GM18498 (cell line): ENCODE measurements around the gene ZDHHC9.

Experiments
- ATAC-seq: cut with Tn5 transposase; IDR thresholded peaks from one replicate; pipeline ENCODE4 v1.9.1; 2021; ENCODE audit warnings: mild to moderate bottlenecking, moderate library complexity; ENCODE audit not compliant: unreplicated experiment

ZDHHC9 gene

GRCh38 chrX:129823115-129823514, 20.6 kb downstream of the ZDHHC9 start:
- ATAC-seq = no peak

DNA sequence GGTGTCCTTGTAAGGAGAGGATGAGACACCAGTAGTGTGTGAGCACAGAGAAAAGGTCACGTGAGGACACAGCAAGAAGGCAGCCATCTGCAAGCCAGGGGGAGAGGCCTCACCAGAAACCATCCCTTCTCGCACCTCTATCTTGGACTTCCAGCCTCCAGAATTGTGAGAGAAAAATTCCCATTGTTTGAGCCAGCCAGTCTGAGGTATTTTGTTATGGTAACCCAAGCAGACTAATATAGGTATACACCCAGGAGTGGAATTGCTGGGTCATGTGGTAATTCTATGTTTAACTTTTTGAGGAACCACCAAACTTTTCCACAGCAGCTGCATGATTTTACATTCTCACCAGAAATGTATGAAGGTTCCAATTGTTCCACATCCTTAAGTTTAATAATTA, 25.6 kb downstream of the ZDHHC9 start:
- no peak for ATAC-seq

- ATAC-seq = no peak
Observed at GRCh38 chrX:129813662-129814368, 29.9 kb downstream of the ZDHHC9 start.

GRCh38 chrX:129808829-129809796, 34.6 kb downstream of the ZDHHC9 start:
- ATAC-seq = no peak

- no peak for ATAC-seq
Observed at GRCh38 chrX:129808158-129808828, 35.4 kb downstream of the ZDHHC9 start.

- ATAC-seq = no peak
Observed at GRCh38 chrX:129804806-129805205, 38.9 kb downstream of the ZDHHC9 start.

DNA sequence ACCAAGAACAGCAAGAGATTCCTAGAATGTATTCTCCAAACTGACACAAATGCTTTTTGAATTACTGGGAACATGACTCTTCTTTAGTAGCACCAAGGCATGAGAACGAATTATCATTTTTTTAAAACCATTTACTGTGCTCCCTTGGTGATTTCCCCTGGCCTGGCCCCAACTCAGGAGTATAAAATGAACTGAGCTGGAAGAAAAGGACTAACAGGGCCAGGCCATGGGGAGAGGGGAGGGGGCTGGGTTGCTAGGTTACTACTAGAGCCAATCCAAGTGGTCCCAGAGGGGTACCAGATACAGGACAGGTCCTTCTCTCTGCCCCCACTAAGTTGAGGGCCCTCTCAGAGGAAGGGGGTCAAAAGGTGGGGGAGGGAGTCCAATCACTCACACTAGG, 40.8 kb downstream of the ZDHHC9 start:
- no peak for ATAC-seq

- ATAC-seq = no peak
Observed at GRCh38 chrX:129800186-129800585, 43.5 kb downstream of the ZDHHC9 start.

DNA sequence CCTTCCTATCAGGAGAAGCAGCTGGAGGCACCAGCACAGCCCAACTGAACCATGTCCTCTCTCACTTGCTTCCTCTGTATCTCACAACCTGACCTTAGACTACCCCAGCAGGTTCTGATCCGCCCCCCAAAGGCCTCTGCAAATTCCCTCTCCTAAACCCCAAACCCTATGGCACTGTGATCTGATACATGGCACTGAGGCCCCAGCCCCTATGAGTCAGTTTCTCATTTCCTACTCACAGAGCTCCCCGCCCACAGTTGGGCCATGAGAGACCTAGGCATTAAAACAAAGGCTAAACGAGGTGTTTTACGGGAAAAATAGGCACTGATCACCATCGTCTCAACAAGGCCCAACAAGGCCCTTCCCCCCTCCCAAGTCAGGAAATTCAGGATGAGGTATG, 44.8 kb downstream of the ZDHHC9 start:
- ATAC-seq = no peak

DNA sequence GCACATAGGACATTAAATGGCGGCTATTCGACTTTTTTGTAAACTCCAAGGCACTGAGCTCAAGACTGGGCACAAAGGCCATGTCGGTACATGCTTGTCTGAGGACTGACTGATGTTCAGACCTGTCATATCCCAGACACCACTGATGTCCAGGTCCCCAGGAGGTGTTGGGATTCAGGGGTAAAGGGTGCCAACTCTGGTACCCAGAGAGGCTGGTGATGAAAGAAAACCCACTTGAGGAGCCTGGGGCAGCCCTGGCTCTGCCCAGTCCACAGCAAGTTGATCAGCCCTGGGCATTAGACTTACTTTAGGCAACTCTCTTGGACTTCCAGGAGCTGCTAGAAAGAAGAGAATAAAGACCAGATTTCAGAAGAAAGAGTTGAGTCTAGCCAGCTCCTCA, 45.2 kb downstream of the ZDHHC9 start:
- ATAC-seq = no peak

- no peak for ATAC-seq
Observed at GRCh38 chrX:129797251-129797906, 46.3 kb downstream of the ZDHHC9 start.

DNA sequence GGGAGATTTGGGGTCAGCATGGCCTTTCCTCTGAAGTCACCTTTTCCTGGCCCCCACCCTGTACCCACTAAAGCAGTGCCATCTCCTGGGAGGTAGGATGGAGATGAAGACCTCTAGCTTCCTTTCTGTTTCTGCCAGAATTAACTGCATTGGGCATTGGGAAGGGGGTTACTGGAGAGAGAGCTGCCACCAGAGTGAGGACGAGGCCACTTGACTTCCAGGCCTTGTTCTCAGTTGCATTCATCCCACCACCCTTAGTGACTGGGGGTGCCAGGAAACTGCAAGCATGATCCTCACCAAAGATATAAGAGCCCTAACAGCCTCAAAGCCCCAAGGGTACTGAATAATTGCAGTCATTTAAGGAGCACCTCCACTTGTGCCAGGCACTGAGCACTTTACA, 48.1 kb downstream of the ZDHHC9 start:
- no peak for ATAC-seq

GRCh38 chrX:129793604-129794191, 50.0 kb downstream of the ZDHHC9 start:
- ATAC-seq = no peak

DNA sequence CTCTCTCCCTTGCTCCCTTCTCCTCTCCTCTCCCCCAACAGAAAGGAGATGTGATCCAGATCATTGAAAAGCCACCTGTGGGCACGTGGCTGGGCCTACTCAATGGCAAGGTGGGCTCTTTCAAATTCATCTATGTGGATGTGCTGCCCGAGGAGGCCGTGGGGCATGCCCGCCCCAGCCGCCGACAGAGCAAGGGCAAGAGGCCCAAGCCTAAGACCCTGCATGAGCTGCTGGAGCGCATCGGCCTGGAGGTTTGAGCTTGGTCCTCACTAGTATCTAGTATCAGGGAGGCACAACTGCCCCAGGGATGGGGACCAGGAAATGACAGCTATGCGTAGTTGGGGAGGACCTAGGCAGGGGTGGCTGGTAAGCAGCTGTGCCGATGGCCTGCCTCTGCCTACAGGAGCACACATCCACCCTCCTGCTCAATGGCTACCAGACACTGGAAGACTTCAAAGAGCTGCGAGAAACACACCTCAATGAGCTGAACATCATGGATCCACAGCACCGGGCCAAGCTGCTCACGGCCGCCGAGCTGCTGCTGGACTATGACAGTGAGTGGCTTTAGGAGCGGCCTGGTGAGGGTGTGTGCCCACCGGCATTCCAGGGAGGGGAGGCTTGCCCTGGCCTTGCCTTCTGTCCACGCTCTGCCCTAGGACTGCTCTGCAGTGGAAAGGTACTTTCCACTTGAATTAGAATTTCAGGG, 50.9 kb downstream of the ZDHHC9 start:
- no peak for ATAC-seq

DNA sequence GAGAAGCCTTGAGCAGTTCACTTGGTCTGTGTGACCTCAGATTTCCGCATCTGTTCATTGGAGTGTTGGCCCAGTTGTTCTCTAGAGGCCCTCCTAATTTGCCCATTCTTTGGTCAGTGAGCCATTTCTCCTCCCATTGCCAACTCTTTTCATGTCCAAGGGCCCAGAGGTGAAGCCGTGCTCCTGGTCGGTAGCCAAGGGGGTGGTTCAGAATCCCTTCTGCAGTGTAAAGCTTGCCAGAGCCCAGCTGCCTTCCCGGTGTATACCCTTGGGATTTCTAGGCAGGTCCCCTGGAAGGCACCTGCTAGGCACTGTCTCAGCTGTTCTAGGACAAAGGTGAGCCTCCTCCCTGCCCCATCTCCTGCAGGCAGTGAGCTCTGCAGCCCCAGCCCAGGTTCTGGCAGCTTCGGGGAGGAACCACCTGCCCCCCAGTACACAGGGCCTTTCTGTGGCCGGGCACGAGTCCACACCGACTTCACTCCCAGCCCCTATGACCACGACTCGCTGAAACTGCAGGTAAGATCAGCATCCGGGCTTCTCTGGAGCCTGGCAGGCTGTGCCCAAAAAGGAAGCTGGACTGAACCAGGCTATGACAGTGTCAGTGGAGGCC, 51.6 kb downstream of the ZDHHC9 start:
- ATAC-seq = no peak

DNA sequence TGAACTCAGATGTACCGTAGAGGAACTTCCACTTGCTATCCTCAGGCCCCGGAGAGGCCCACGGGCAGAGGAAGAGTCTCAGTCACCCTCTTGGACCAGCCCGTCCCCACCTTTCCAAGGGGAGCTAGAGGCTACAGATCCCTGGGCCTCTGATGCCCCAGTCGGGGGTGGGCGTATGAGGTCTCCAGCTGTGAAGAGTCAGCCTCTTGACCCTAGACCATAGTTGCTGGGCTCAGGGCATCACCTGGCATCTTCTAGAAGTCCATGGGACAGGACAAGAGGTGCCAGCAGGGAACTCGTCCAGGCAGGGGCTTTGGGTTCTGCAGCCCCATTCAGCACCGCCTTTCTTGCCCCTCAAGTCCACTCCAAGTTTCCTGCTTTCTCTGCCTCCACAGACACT, 52.4 kb downstream of the ZDHHC9 start:
- no peak for ATAC-seq

DNA sequence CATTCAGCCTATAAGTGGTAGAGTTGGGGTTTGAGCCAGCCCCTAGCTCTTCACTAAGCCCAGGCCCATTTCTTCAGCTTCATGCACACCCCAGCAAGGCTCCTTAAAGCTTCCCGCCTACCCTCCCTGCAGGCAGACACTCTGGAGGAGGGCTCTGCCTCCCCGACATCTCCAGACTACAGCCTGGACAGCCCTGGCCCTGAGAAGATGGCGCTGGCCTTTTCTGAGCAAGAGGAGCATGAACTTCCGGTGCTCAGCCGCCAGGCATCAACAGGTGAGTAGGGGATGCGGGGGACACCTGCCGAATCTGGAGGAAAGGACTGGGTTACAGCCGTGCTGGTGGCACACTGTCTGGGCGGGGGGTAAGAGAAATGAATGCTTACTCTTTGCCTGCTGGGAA, 52.9 kb downstream of the ZDHHC9 start:
- no peak for ATAC-seq

- ATAC-seq = no peak
Observed at GRCh38 chrX:129790146-129790545, 53.5 kb downstream of the ZDHHC9 start.

- ATAC-seq = no peak
Observed at GRCh38 chrX:129788527-129788926, 55.2 kb downstream of the ZDHHC9 start.
